ENCODE results near the gene ELK1. TPM values are rescaled to one million over a fixed set of nuclear protein-coding genes. Genes with fewer than 3 reads are reported as not detected.

The ELK1 gene
- total and polyA plus RNA-seq, 12 donors, result 6.9 to 34.1 (median 24.8) TPM

DNA sequence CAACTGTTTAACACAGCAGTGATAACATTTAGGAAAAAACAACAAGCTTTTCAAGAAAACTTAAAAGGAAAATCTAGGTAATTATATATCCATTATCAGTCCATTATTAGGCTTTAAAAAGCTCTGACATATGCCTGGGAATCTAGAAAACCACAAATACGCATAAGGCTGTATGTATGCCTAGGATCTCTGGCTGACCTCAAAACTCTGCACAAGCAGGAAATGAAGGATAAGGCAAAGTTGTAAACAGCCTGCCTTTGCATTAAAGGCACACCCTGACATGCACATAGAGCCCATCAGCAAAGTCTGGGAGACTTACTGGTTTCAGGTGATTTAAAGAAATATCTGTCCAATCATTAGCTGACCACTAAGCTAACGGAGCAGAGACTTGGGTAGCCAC lies 54.1 kb downstream of the ELK1 start:
- ATAC-seq (no peak), DNase-seq (no peak)
- no peaks in the 10 kb centered on the region for H3K36me3 ChIP-seq
- intact Hi-C loops (cut with DNase I), result no loop called here
- WGBS, 2 donors, result 70 to 71% methylated on average over 2 of the region's 2 CpGs
- H3K4me1 ChIP-seq, result no peaks in the 10 kb centered on the region
- no peak overlapping the region for H3K4me3 ChIP-seq
- peaks cover 0 to 40% (median 6%) of the 10 kb centered on the region in 11 donors for H3K9me3 ChIP-seq
- TF ChIP-seq, protein P1, sequence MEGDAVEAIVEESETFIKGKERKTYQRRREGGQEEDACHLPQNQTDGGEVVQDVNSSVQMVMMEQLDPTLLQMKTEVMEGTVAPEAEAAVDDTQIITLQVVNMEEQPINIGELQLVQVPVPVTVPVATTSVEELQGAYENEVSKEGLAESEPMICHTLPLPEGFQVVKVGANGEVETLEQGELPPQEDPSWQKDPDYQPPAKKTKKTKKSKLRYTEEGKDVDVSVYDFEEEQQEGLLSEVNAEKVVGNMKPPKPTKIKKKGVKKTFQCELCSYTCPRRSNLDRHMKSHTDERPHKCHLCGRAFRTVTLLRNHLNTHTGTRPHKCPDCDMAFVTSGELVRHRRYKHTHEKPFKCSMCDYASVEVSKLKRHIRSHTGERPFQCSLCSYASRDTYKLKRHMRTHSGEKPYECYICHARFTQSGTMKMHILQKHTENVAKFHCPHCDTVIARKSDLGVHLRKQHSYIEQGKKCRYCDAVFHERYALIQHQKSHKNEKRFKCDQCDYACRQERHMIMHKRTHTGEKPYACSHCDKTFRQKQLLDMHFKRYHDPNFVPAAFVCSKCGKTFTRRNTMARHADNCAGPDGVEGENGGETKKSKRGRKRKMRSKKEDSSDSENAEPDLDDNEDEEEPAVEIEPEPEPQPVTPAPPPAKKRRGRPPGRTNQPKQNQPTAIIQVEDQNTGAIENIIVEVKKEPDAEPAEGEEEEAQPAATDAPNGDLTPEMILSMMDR (IDR thresholded peaks at IDR 0.05), result no peak
- peaks cover 0 to 4% (median 0%) of the 10 kb centered on the region in 7 donors for H3K27me3 ChIP-seq
- H3K27ac ChIP-seq, result peak overlapping the region in 3 of 10 donors; percentile 19 to 46 (median 21)

DNA sequence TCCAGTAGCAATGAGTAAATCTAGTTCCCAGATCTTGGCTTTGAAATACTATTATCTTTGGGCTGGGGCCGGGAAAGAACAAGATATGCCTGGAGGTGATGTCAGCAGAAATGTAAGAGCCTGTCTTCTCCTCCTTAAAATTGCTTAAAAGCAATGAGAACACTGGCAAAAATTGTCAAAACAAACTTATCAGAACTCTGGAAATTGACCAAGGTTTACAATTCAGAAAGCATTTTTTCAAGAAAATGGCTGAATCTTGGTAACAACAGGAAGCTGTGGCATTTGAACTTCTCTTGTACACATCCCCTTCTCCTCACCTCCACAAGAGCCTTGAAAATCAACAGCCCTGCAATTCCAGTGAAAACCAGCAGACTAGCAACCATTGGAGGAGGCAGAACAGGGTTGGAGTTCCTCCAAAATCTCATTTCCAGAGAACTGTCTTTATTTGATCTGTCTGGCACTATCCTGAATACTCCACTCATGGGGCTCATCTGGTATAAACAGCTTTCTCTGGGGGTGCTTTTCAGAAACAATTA lies 54.6 kb downstream of the ELK1 start:
- TF ChIP-seq, protein P1 (IDR thresholded peaks at IDR 0.05), result no peak
- 13 to 33% methylated on average over 1 of the region's 1 CpG for WGBS, 2 donors
- H3K36me3 ChIP-seq, result no peaks in the 10 kb centered on the region
- ATAC-seq, result peak in 6 of 8 donors; percentile 35 to 79 (median 56)
- DNase-seq, result no peak
- no peak overlapping the region for H3K4me3 ChIP-seq
- H3K27ac ChIP-seq, result peak overlapping the region in 3 of 10 donors; percentile 19 to 46 (median 21)
- peaks cover 0 to 4% (median 0%) of the 10 kb centered on the region in 7 donors for H3K27me3 ChIP-seq
- intact Hi-C loops (cut with DNase I), result no loop called here
- H3K4me1 ChIP-seq, result no peaks in the 10 kb centered on the region
- H3K9me3 ChIP-seq, result peaks cover 0 to 39% (median 6%) of the 10 kb centered on the region in 11 donors

DNA sequence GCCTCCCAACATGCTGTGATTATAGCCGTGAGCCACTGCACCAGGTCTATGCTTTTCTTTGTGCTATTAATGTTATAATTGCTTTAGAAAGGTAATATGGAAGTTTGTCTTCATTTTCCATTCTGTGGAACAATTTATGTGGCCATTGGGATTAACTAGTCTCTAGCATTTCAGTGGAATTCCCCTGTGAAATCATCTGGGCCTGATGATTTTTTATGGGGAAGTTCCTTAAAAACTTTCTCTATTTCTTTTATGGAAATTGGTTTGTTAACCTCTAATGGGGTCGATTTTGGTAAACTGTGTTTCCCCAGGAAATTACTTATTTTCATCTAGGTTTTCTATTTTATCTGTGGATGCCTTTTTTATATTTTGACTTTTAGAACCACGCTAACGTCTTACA lies 56.8 kb downstream of the ELK1 start:
- Histone ChIP-seq H3K4me1 (no peaks in the 10 kb centered on the region), H3K4me3 (no peak overlapping the region), H3K27ac (no peak overlapping the region), H3K9me3 (peaks cover 0 to 20% (median 6%) of the 10 kb centered on the region in 11 donors), H3K36me3 (no peaks in the 10 kb centered on the region), H3K27me3 (peaks cover 0 to 4% (median 0%) of the 10 kb centered on the region in 7 donors)
- DNase-seq (no peak), ATAC-seq (no peak)
- intact Hi-C loops (cut with DNase I), result no loop called here
- TF ChIP-seq, protein P1 (IDR thresholded peaks at IDR 0.05), result no peak
- 75 to 88% methylated on average over 4 of the region's 4 CpGs for WGBS, 2 donors

DNA sequence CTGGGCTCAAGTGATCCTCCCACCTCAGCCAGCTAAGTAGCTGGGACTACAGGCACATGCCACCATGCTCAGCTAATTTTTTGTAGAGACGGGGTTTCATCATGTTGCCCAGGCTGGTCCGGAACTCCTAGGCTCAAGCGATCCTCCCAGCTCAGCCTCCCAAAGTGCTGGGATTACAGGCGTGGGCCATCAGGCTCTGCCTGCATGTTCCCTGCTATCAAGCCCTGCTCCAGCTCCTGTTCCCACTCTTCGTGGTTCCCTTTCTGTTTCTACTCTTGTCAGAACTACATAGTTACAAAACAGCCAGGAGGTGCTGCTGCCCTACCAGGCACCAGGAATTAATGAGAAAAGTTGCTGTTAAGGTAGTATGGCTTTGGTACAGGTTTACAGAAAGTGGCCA lies 59.4 kb downstream of the ELK1 start:
- TF ChIP-seq, protein P1 (IDR thresholded peaks at IDR 0.05), result no peak
- intact Hi-C loops (cut with DNase I), result no loop called here
- DNase-seq (no peak), ATAC-seq (no peak)
- peaks cover 0 to 8% (median 0%) of the 10 kb centered on the region in 9 donors for H3K36me3 ChIP-seq
- peaks cover 0 to under 1% (median 0%) of the 10 kb centered on the region in 11 donors for H3K9me3 ChIP-seq
- no peaks in the 10 kb centered on the region for H3K4me1 ChIP-seq
- H3K27ac ChIP-seq, result no peak overlapping the region
- WGBS, 2 donors, result 86 to 87% methylated on average over 5 of the region's 5 CpGs
- H3K27me3 ChIP-seq, result no peaks in the 10 kb centered on the region
- no peak overlapping the region for H3K4me3 ChIP-seq

All from heart right ventricle (tissue), 16 donors.